Ishikawa (cell line): Measurements from ENCODE around the gene KIF12.

Experiments
- CEBPB ChIP-seq: IDR thresholded peaks from 2 replicates; pipeline ENCODE4 v1.6.1; 2012
- CREB1 ChIP-seq: IDR thresholded peaks from 2 replicates; pipeline ENCODE4 v1.6.1; 2012; ENCODE audit warnings: low read depth
- EGR1 ChIP-seq: IDR thresholded peaks from 2 replicates; pipeline ENCODE4 v1.6.1; 2012
- EP300 ChIP-seq: IDR thresholded peaks from 2 replicates; pipeline ENCODE4 v1.6.1; 2012; ENCODE audit warnings: borderline replicate concordance
- FOXM1 ChIP-seq: IDR thresholded peaks from 2 replicates; pipeline ENCODE4 v1.6.1; 2012; ENCODE audit warnings: low read depth, borderline replicate concordance
- NFIC ChIP-seq: IDR thresholded peaks from 2 replicates; pipeline ENCODE4 v1.6.1; 2012
- RAD21 ChIP-seq: IDR thresholded peaks from 2 replicates; pipeline ENCODE4 v1.6.1; 2012; ENCODE audit warnings: low read depth
- REST ChIP-seq: IDR thresholded peaks from 2 replicates; pipeline ENCODE4 v1.6.1; 2012; ENCODE audit warnings: low read depth, mild to moderate bottlenecking
- TAF1 ChIP-seq: IDR thresholded peaks from 2 replicates; pipeline ENCODE4 v1.6.1; 2012; ENCODE audit warnings: low read depth, mild to moderate bottlenecking
- TCF12 ChIP-seq: IDR thresholded peaks from 2 replicates; pipeline ENCODE4 v1.6.1; 2012; ENCODE audit warnings: low read depth
- TEAD4 ChIP-seq: IDR thresholded peaks from 2 replicates; pipeline ENCODE4 v1.6.1; 2012
- USF1 ChIP-seq: IDR thresholded peaks from 2 replicates; pipeline ENCODE4 v1.6.1; 2012
- YY1 ChIP-seq: IDR thresholded peaks from 2 replicates; pipeline ENCODE4 v1.6.1; 2012; ENCODE audit warnings: low read depth
- ZBTB7A ChIP-seq: IDR thresholded peaks from 2 replicates; pipeline ENCODE4 v1.6.1; 2012; ENCODE audit warnings: low read depth
- TF ChIP-seq, protein P1 (sequence below): IDR thresholded peaks from 2 replicates; pipeline ENCODE4 v1.6.1; 2012

Gene KIF12

GRCh38 chr9:114059047-114059803, 39.9 kb downstream of the KIF12 start:
- TF ChIP-seq USF1 (no peak), RAD21 (no peak), NFIC (no peak), CREB1 (no peak), FOXM1 (no peak), ZBTB7A (no peak), EGR1 (no peak), CEBPB (no peak), TCF12 (no peak), YY1 (no peak), TAF1 (no peak), REST (no peak), EP300 (no peak), TEAD4 (no peak)
- TF ChIP-seq, protein P1, sequence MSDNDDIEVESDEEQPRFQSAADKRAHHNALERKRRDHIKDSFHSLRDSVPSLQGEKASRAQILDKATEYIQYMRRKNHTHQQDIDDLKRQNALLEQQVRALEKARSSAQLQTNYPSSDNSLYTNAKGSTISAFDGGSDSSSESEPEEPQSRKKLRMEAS: no peak

DNA sequence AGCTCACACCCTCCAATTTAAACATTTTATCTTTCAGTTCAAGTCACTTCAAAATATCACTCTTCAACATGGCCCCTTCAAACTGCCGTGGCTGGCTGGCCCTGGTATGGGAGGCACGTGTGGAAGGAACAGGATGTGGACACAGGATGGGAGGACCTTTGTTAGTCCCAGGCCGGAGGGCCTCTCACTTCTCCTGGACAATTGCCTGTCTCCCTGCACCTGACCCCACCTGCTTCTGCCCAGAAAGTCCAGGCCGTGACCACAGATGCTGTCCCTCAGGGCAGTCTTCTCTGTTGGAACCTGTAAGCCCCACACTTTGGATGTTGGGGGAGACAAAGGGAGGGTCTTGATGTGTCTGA, 40.4 kb downstream of the KIF12 start:
- no peak for TF ChIP-seq TCF12
- TF ChIP-seq ZBTB7A: no peak
- TF ChIP-seq TEAD4: no peak
- TF ChIP-seq CREB1: no peak
- TF ChIP-seq, protein P1: no peak
- TF ChIP-seq EP300: no peak
- no peak for TF ChIP-seq CEBPB
- TF ChIP-seq YY1: no peak
- no peak for TF ChIP-seq EGR1
- TF ChIP-seq REST: no peak
- no peak for TF ChIP-seq USF1
- TF ChIP-seq TAF1: no peak
- no peak for TF ChIP-seq FOXM1
- no peak for TF ChIP-seq RAD21
- no peak for TF ChIP-seq NFIC

- TF ChIP-seq EP300: no peak
- TF ChIP-seq CEBPB: no peak
- TF ChIP-seq TCF12: no peak
- TF ChIP-seq FOXM1: no peak
- TF ChIP-seq TEAD4: no peak
- TF ChIP-seq USF1: no peak
- TF ChIP-seq TAF1: no peak
- no peak for TF ChIP-seq EGR1
- TF ChIP-seq ZBTB7A: no peak
- TF ChIP-seq RAD21: no peak
- no peak for TF ChIP-seq CREB1
- TF ChIP-seq, protein P1: no peak
- no peak for TF ChIP-seq NFIC
- TF ChIP-seq YY1: no peak
- TF ChIP-seq REST: no peak
Observed at GRCh38 chr9:114057161-114057885, 41.8 kb downstream of the KIF12 start.
